ENCODE data around the gene RIT2.
"Not testable (repeated sequence)": the region's sequence is repeated elsewhere in the genome, so short reads cannot be mapped to it uniquely, and the experiment has no call there.

The RIT2 gene

GRCh38 chr18:42822711-42823110, 292.8 kb downstream of the RIT2 start:
- no peak for DNase-seq

GRCh38 chr18:42821492-42821891, 294.0 kb downstream of the RIT2 start:
- no peak for DNase-seq

GRCh38 chr18:42814618-42815017, 300.9 kb downstream of the RIT2 start:
- DNase-seq: no peak

- DNase-seq: no peak
Measured at GRCh38 chr18:42814184-42814583, 301.3 kb downstream of the RIT2 start.

GRCh38 chr18:42813570-42813969, 301.9 kb downstream of the RIT2 start:
- no peak for DNase-seq

GRCh38 chr18:42807887-42808286, 307.6 kb downstream of the RIT2 start:
- no peak for DNase-seq

- DNase-seq: no peak
Measured at GRCh38 chr18:42801706-42802105, 313.8 kb downstream of the RIT2 start.

GRCh38 chr18:42798606-42799170, 316.8 kb downstream of the RIT2 start:
- DNase-seq: no peak

- not testable (repeated sequence) for DNase-seq
Measured at GRCh38 chr18:42795213-42795789, 320.2 kb downstream of the RIT2 start.

GRCh38 chr18:42792731-42793130, 322.8 kb downstream of the RIT2 start:
- DNase-seq: no peak

GRCh38 chr18:42784632-42785031, 330.9 kb downstream of the RIT2 start:
- DNase-seq: no peak

GRCh38 chr18:42782929-42783328, 332.6 kb downstream of the RIT2 start:
- no peak for DNase-seq

GRCh38 chr18:42781298-42781815, 334.1 kb downstream of the RIT2 start:
- DNase-seq: no peak

- DNase-seq: no peak
Measured at GRCh38 chr18:42780171-42780570, 335.3 kb downstream of the RIT2 start.

- DNase-seq: no peak
Measured at GRCh38 chr18:42778445-42779042, 336.9 kb downstream of the RIT2 start.

- DNase-seq: no peak
Measured at GRCh38 chr18:42778024-42778423, 337.5 kb downstream of the RIT2 start.

GRCh38 chr18:42773870-42774269, 341.6 kb downstream of the RIT2 start:
- no peak for DNase-seq

- no peak for DNase-seq
Measured at GRCh38 chr18:42771936-42772335, 343.5 kb downstream of the RIT2 start.

GRCh38 chr18:42765302-42765701, 350.2 kb downstream of the RIT2 start:
- DNase-seq: no peak

- no peak for DNase-seq
Measured at GRCh38 chr18:42760290-42760689, 355.2 kb downstream of the RIT2 start.

GRCh38 chr18:42758852-42759251, 356.6 kb downstream of the RIT2 start:
- DNase-seq: no peak

- DNase-seq: no peak
Measured at GRCh38 chr18:42756214-42756613, 359.3 kb downstream of the RIT2 start.

GRCh38 chr18:42752916-42753315, 362.6 kb downstream of the RIT2 start:
- DNase-seq: no peak

- DNase-seq: no peak
Measured at GRCh38 chr18:42746794-42747193, 368.7 kb downstream of the RIT2 start.

- no peak for DNase-seq
Measured at GRCh38 chr18:42745931-42746330, 369.6 kb downstream of the RIT2 start.

Measured in activated CD4-positive, alpha-beta T cell treated with anti-CD3 and anti-CD28 coated beads for 48 hours (primary cell).